HCT116 (cell line): ENCODE results near the gene DNAJC7. TPM values are rescaled to one million over a fixed set of nuclear protein-coding genes. Genes with fewer than 3 reads are reported as not detected.

Experiments
- ATAC-seq: fragments of 200-7000 bp; cut with Tn5 transposase; 2 replicates; pipeline ENCODE4 v1.9.1; 2020; ENCODE audit warnings: mild to moderate bottlenecking, moderate library complexity
- BruUV-seq: library from RNA; stranded (reverse); fragments of 400-500 nt; replicated peaks from 2 replicates; lab custom pipeline; 2021; lab: Mats Ljungman, UMichigan
- CTCF ChIA-PET: fragments of 300-600 bp; sonication (Branson Sonifier 250); formaldehyde crosslinking; loops from one replicate; lab custom pipeline; 2021; ENCODE audit warnings: antibody characterized with exemption; lab: Charles Lee
- POLR2A ChIA-PET: fragments of 300-600, 350-600 bp; sonication (Branson Sonifier 250); formaldehyde crosslinking; loops from one replicate; lab custom pipeline; 2021; ENCODE audit warnings: antibody characterized with exemption; lab: Charles Lee
- RAD21 ChIA-PET, 2 experiments: fragments of 300-600 bp; sonication (Branson Sonifier 250); formaldehyde crosslinking; loops; one replicate each; lab custom pipeline; 2023; ENCODE audit warnings: low total read pairs in 2 of 2; ENCODE audit not compliant: uncharacterized antibody in 2 of 2, unreplicated experiment in 2 of 2, low non-redundant PET in 1 of 2; lab: Charles Lee
- DNase-seq: peaks from one replicate; pipeline ENCODE4 v3.0.0-alpha.2; 2010; ENCODE audit warnings: low read depth, low spot score
- H2AFZ ChIP-seq: fragments of 200-600 bp; shearing (Covaris generic), sonication (generic); 2 replicates; pipeline ENCODE4 v1.6.1; 2017; ENCODE audit warnings: low read depth, mixed run types, mixed read lengths, antibody characterized with exemption, low read length; ENCODE audit not compliant: poor library complexity, severe bottlenecking
- H3K27ac ChIP-seq: 2 replicates; pipeline ENCODE4 v1.5.1; 2012; ENCODE audit warnings: low read depth, low read length
- H3K27me3 ChIP-seq: fragments of 200-600 bp; sonication (generic); 2 replicates; pipeline ENCODE4 v1.6.1; 2016; ENCODE audit warnings: mixed run types, low read length, mixed read lengths; ENCODE audit not compliant: insufficient read depth
- H3K36me3 ChIP-seq, 2 experiments: fragments of 200-500 bp in 1 of 2; fragments of 200-600 bp in 1 of 2; sonication (Bioruptor generic) in 1 of 2; sonication (generic) in 1 of 2; 2 replicates each; pipeline versions ENCODE4 v1.5.1 to v1.6.1; 2014 to 2016; ENCODE audit warnings: low read length in 2 of 2, inconsistent platforms in 1 of 2, mixed read lengths in 1 of 2, mixed run types in 1 of 2; ENCODE audit not compliant: insufficient read depth in 2 of 2, control insufficient read depth in 1 of 2
- H3K4me1 ChIP-seq, 2 experiments: fragments of 200-600 bp in 1 of 2; sonication (generic) in 1 of 2; 2 replicates each; pipeline versions ENCODE4 v1.5.1 to v1.6.1; 2012 to 2017; ENCODE audit warnings: low read length in 2 of 2, inconsistent platforms in 1 of 2, mild to moderate bottlenecking in 1 of 2, mixed read lengths in 1 of 2, mixed run types in 1 of 2, moderate library complexity in 1 of 2; ENCODE audit not compliant: insufficient read depth in 2 of 2, control insufficient read depth in 1 of 2
- H3K4me2 ChIP-seq: fragments of 200-600 bp; sonication (generic); 2 replicates; pipeline ENCODE4 v1.6.1; 2017; ENCODE audit warnings: mixed run types, low read length, mixed read lengths
- H3K4me3 ChIP-seq, 2 experiments: fragments of 200-600 bp in 1 of 2; sonication (generic) in 1 of 2; replicated peaks in 1 of 2; 2 replicates each; pipeline ENCODE4 v1.5.1; 2011 to 2016; ENCODE audit warnings: low read length in 2 of 2, control low read depth in 1 of 2, low read depth in 1 of 2, mild to moderate bottlenecking in 1 of 2, mixed read lengths in 1 of 2, mixed run types in 1 of 2
- H3K79me2 ChIP-seq: fragments of 200-600 bp; sonication (generic); 2 replicates; pipeline ENCODE4 v1.6.1; 2017; ENCODE audit warnings: mild to moderate bottlenecking, mixed run types, low read length, moderate library complexity, mixed read lengths; ENCODE audit not compliant: insufficient read depth
- H3K9ac ChIP-seq: fragments of 200-600 bp; sonication (generic); 2 replicates; pipeline ENCODE4 v1.6.1; 2016; ENCODE audit warnings: low read length, mixed read lengths
- H3K9me2 ChIP-seq: fragments of 200-600 bp; sonication (generic), shearing (Covaris generic); 2 replicates; pipeline ENCODE4 v1.6.1; 2017; ENCODE audit warnings: mixed run types, mild to moderate bottlenecking, moderate library complexity; ENCODE audit not compliant: insufficient read depth
- H3K9me3 ChIP-seq, 2 experiments: fragments of 200-500 bp in 1 of 2; fragments of 200-600 bp in 1 of 2; sonication (Bioruptor generic) in 1 of 2; sonication (generic) in 1 of 2; 2 replicates each; pipeline ENCODE4 v1.6.1; 2014 to 2017; ENCODE audit warnings: low read length in 2 of 2, mixed read lengths in 2 of 2, inconsistent platforms in 1 of 2, low read depth in 1 of 2, mild to moderate bottlenecking in 1 of 2, mixed run types in 1 of 2, moderate library complexity in 1 of 2; ENCODE audit not compliant: control insufficient read depth in 1 of 2, insufficient read depth in 1 of 2
- H4K20me1 ChIP-seq: fragments of 200-600 bp; sonication (generic), shearing (Covaris generic); 2 replicates; pipeline ENCODE4 v1.6.1; 2017; ENCODE audit warnings: mixed run types, mild to moderate bottlenecking, moderate library complexity; ENCODE audit not compliant: insufficient read depth
- EGR1 ChIP-seq: IDR thresholded peaks from 2 replicates; pipeline ENCODE4 v1.6.1; 2012; ENCODE audit warnings: low read depth
- EZH2 ChIP-seq: fragments of 200-600 bp; sonication (generic); IDR thresholded peaks from 2 replicates; pipeline ENCODE4 v1.6.1; 2017; ENCODE audit warnings: antibody characterized with exemption, mixed run types
- EZH2phosphoT487 ChIP-seq: fragments of 200-600 bp; IDR thresholded peaks from 2 replicates; pipeline ENCODE4 v1.6.1; 2018; ENCODE audit warnings: antibody characterized with exemption, borderline replicate concordance
- JUND ChIP-seq: IDR thresholded peaks from 2 replicates; pipeline ENCODE4 v1.6.1; 2012
- POLR2AphosphoS5 ChIP-seq: IDR thresholded peaks from 2 replicates; pipeline ENCODE4 v1.6.1; 2011; ENCODE audit warnings: mild to moderate bottlenecking, low read depth, low read length, moderate library complexity
- SIN3A ChIP-seq: IDR thresholded peaks from 2 replicates; pipeline ENCODE4 v1.6.1; 2012; ENCODE audit warnings: low read depth
- TCF7L2 ChIP-seq: IDR thresholded peaks from 2 replicates; pipeline ENCODE4 v1.7.0; 2011; ENCODE audit warnings: borderline replicate concordance, inconsistent platforms; ENCODE audit not compliant: insufficient read depth, insufficient read length; ENCODE audit errors: extremely low read depth
- ZFX ChIP-seq: fragments of 450-650 bp; IDR thresholded peaks from 2 replicates; pipeline ENCODE4 v1.6.1; 2017
- ZNF274 ChIP-seq: fragments of 200-500 bp; sonication (Bioruptor generic); IDR thresholded peaks from 2 replicates; pipeline ENCODE4 v1.6.1; 2014; ENCODE audit warnings: mild to moderate bottlenecking, low read depth, low read length, inconsistent platforms
- intact Hi-C: fragments of 100-400 bp; cut with micrococcal nuclease; formaldehyde crosslinking; loops from 2 replicates; pipeline ENCODE4 v1.10.0; 2022
- total RNA-seq: library from RNA; stranded (reverse); gene quantifications from one replicate; pipeline ENCODE4 v1.2.1, GENCODE V29; 2021; ENCODE audit not compliant: unreplicated experiment
- TF ChIP-seq, protein P1 (sequence below): IDR thresholded peaks from 2 replicates; pipeline ENCODE4 v1.6.1; 2011; ENCODE audit warnings: mild to moderate bottlenecking, low read length, moderate library complexity; ENCODE audit not compliant: insufficient replicate concordance; ENCODE audit errors: extremely low read depth
- TF ChIP-seq, protein P2 (sequence below): IDR thresholded peaks from 2 replicates; pipeline ENCODE4 v1.6.1; 2012
- TF ChIP-seq, protein P3 (sequence below), 3 experiments: fragments of 200-600 bp in 1 of 3; sonication (generic) in 1 of 3; IDR thresholded peaks in 2 of 3; conservative IDR thresholded peaks in 1 of 3; 2 replicates each; pipeline ENCODE4 v1.5.1; 2012 to 2017; ENCODE audit warnings: low read depth in 2 of 3, low read length in 2 of 3, antibody characterized with exemption in 1 of 3, borderline replicate concordance in 1 of 3, control low read depth in 1 of 3, mild to moderate bottlenecking in 1 of 3, mixed read lengths in 1 of 3, mixed run types in 1 of 3, moderate library complexity in 1 of 3; ENCODE audit not compliant: insufficient read depth in 1 of 3
- TF ChIP-seq, protein P4 (sequence below): IDR thresholded peaks from 2 replicates; pipeline ENCODE4 v1.6.1; 2012

The DNAJC7 gene
- total RNA-seq, 1 experiment from 2014 or later, result 113 TPM

DNA sequence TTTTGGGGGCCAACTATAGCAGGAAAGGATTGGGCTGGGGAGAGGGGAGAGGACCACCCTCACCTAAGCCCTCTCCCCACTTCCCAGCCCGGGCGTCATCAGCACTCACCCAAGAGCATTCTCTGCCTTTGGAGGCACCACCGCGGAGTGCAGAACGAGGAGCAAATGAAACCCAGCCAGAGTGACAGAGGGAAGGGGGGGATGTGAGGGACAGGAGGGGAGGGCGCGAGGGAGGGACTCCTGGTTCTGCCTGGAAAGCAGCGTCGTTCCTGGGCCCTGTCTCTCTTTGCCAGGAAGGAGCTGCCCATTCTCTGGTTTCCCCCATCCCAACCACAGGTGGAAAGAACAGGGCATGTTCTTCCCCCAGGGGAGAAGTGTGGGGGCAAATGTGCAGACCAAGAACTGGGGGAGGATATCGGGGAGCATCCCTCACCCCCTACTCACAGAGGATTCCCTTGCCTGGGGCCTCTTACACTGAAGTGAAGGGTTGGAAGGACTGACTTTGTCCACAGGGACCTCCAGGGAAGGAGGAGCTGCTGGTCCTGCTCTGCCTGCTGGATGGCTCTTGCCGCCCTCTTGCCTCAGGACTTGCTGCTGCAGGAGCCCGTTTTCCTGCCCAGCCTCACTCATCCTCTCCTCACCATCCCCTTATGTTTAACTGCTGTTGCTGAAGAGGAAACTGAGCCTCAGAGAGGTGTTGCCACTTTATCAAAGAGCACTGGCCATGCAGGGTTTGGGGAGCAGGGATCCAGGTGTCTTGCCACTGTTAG is 36.7 kb upstream of the DNAJC7 start:
- CTCF ChIA-PET, result interaction anchor here (1.2 kb wide), 1 partner anchor 14 kb away, joined by 3 read pairs; no protein-coding TSS in a partner anchor
- Histone ChIP-seq H3K4me1 (peaks cover 19 to 38% of the 10 kb centered on the region in 2 experiments), H3K79me2 (no peaks in the 10 kb centered on the region), H2AFZ (no peak overlapping the region), H3K4me2 (no peak overlapping the region), H3K4me3 (no peak overlapping the region), H3K27ac (no peak overlapping the region), H3K9ac (no peak overlapping the region), H3K9me3 (no peaks in the 10 kb centered on the region), H3K36me3 (no peaks in the 10 kb centered on the region), H3K9me2 (no peaks in the 10 kb centered on the region), H4K20me1 (no peaks in the 10 kb centered on the region), H3K27me3 (peaks cover 11% of the 10 kb centered on the region; the same call in 1 of the 2 replicates)
- ATAC-seq, result no peak
- no peak for TF ChIP-seq ZNF274
- no peak for TF ChIP-seq EGR1
- no TSS peak for BruUV-seq
- DNase-seq, result no peak
- RAD21 ChIA-PET, result no interaction called here
- intact Hi-C loops, result no loop called here
- POLR2A ChIA-PET, result interaction anchor here (1.3 to 1.4 kb wide), 2 partner anchors 53 to 88 kb away, joined by 3 to 4 read pairs; no protein-coding TSS in a partner anchor

DNA sequence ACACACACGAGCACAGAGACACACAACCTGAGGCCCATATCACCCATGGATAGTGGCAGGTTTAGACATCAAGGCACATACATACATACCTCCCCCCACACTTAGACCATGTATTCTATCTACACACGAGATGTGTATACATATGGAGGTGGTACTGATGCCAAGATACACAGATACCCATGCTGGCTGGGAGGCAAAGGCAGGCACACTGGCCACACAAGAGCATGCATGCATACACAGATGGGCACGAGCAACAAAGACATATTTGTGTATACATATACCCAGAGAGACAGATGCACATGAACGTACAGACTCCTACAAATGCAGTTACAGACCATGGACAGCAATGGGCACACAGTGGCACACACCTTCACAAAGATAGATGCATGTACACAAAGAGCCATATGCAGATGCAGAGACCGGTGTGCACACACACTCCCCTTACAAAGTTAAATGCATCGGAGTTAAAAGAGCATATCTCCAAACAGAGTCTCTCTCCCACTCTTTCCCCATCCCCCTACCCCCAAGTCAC is 35.2 kb upstream of the DNAJC7 start:
- Histone ChIP-seq H3K27me3 (peaks cover 11% of the 10 kb centered on the region; the same call in 1 of the 2 replicates), H3K79me2 (no peaks in the 10 kb centered on the region), H3K4me3 (no peak overlapping the region), H3K9me2 (no peaks in the 10 kb centered on the region), H3K4me2 (no peak overlapping the region), H4K20me1 (no peaks in the 10 kb centered on the region), H3K4me1 (peaks cover 19 to 38% of the 10 kb centered on the region in 2 experiments), H3K9me3 (no peaks in the 10 kb centered on the region), H3K36me3 (no peaks in the 10 kb centered on the region), H3K9ac (no peak overlapping the region), H2AFZ (no peak overlapping the region), H3K27ac (no peak overlapping the region)
- no peak for ATAC-seq
- ChIA-PET RAD21 (no interaction called here), POLR2A (no interaction called here), CTCF (no interaction called here)
- DNase-seq, result no peak
- no TSS peak for BruUV-seq
- intact Hi-C loops, result no loop called here
- TF ChIP-seq, protein P1, sequence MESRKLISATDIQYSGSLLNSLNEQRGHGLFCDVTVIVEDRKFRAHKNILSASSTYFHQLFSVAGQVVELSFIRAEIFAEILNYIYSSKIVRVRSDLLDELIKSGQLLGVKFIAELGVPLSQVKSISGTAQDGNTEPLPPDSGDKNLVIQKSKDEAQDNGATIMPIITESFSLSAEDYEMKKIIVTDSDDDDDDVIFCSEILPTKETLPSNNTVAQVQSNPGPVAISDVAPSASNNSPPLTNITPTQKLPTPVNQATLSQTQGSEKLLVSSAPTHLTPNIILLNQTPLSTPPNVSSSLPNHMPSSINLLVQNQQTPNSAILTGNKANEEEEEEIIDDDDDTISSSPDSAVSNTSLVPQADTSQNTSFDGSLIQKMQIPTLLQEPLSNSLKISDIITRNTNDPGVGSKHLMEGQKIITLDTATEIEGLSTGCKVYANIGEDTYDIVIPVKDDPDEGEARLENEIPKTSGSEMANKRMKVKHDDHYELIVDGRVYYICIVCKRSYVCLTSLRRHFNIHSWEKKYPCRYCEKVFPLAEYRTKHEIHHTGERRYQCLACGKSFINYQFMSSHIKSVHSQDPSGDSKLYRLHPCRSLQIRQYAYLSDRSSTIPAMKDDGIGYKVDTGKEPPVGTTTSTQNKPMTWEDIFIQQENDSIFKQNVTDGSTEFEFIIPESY, result no peak
- TF ChIP-seq TCF7L2 (no peak), ZFX (no peak), EZH2phosphoT487 (no peak), JUND (no peak), EZH2 (no peak), POLR2AphosphoS5 (no peak), SIN3A (no peak)
- TF ChIP-seq, protein P2, sequence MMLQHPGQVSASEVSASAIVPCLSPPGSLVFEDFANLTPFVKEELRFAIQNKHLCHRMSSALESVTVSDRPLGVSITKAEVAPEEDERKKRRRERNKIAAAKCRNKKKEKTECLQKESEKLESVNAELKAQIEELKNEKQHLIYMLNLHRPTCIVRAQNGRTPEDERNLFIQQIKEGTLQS, result no peak
- TF ChIP-seq, protein P3, sequence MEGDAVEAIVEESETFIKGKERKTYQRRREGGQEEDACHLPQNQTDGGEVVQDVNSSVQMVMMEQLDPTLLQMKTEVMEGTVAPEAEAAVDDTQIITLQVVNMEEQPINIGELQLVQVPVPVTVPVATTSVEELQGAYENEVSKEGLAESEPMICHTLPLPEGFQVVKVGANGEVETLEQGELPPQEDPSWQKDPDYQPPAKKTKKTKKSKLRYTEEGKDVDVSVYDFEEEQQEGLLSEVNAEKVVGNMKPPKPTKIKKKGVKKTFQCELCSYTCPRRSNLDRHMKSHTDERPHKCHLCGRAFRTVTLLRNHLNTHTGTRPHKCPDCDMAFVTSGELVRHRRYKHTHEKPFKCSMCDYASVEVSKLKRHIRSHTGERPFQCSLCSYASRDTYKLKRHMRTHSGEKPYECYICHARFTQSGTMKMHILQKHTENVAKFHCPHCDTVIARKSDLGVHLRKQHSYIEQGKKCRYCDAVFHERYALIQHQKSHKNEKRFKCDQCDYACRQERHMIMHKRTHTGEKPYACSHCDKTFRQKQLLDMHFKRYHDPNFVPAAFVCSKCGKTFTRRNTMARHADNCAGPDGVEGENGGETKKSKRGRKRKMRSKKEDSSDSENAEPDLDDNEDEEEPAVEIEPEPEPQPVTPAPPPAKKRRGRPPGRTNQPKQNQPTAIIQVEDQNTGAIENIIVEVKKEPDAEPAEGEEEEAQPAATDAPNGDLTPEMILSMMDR (IDR thresholded peaks at IDR 0.05 in 2 of 3, conservative IDR thresholded peaks at IDR 0.05 in 1 of 3; ENCODE audit: borderline replicate concordance in 1 of 3, insufficient read depth in 1 of 3, low read depth in 2 of 3, low read length in 2 of 3), result no peak
- TF ChIP-seq, protein P4, sequence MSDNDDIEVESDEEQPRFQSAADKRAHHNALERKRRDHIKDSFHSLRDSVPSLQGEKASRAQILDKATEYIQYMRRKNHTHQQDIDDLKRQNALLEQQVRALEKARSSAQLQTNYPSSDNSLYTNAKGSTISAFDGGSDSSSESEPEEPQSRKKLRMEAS, result no peak
